NCI-H2196 treated with DMSO at 0.1 percent for 48 hours (cell line): ENCODE data around the gene RNF17.
A peak's percentile ranks its signal among the peaks of the same experiment; 100 is the strongest.

Experiments
- DNase-seq: peaks from one replicate; lab custom pipeline; 2025; ENCODE audit not compliant: unreplicated experiment; lab: John Stamatoyannopoulos, UW

Gene RNF17

GRCh38 chr13:24894277-24894971 lies 130.5 kb downstream of the RNF17 start:
- no peak for DNase-seq

DNA sequence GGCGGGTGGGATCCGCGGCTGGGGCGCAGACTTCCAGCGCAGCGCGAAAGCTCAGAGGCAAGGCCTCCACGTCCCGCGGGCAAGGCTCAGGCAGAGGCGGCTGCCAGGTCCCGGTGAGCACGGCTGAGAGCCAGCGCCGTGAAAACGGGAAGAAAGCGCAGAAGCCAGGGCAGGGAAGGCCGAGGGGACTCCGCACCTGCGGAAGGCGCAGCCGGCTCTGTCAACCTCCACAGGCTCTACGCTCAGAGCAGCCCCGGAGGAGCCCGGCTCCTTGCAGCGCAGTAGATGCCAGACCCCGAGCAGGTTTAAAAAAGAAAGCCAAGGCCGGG lies 131.0 kb downstream of the RNF17 start:
- no peak for DNase-seq

DNA sequence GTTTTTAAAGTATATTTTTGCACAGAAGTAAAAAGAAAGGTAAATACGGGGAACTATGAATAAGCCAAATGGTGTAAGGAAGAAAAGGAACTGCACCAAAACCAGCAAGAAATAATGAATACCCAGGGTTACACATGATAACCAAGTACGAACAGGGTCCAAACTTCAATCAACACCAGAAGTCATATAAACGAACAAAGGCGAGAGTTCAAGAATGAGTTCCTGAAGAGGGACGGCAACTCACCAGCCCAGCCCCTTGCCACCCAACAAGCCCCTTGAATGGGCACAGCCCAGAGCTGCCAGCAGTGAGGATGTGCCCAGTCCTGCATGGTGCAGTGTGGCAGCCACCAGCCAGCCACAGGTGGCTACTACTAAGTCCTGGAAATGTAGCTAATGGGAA lies 132.1 kb downstream of the RNF17 start:
- DNase-seq: no peak

- no peak for DNase-seq
Observed at GRCh38 chr13:24897293-24897692, 133.3 kb downstream of the RNF17 start.

DNA sequence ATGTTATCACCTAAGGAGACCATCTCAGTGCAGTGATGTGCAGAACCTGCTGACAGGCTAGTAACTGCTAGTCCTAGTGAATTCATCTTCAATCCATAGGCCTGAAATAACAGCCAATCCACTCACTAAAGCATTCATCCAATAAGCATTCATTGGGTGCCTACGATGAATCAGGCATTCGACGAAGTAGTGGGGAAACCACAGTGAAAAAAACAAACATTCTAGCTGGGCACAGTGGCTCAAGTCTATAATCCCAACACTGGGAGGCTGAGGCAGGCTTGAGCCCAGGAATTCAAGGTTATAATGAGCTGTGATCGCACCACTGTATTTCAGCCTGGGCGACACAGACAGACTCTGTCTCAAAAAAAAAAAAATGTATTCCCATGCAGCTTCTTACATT lies 135.6 kb downstream of the RNF17 start:
- DNase-seq: no peak

- DNase-seq: no peak
Observed at GRCh38 chr13:24900507-24900906, 136.5 kb downstream of the RNF17 start.

DNA sequence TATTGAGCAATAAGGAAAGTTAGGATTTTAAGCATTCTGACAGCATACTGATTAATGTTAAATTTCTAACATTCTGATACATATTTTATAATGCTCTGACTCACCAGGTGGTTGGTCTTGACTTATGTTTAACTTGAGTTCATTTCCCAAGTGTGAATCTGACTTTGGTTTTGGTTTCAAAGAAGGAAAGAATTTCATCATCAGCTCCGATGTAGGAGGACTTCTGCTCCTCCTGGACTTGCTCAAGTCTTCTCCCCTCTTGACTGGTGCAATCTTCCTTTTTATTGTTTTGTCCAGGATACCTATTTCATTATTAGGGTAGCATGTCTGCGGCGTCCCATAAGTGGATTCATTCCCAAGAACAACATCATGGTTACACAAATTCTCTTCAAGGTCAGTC lies 141.3 kb downstream of the RNF17 start:
- no peak for DNase-seq

- no peak for DNase-seq
Observed at GRCh38 chr13:24906268-24906667, 142.3 kb downstream of the RNF17 start.

DNA sequence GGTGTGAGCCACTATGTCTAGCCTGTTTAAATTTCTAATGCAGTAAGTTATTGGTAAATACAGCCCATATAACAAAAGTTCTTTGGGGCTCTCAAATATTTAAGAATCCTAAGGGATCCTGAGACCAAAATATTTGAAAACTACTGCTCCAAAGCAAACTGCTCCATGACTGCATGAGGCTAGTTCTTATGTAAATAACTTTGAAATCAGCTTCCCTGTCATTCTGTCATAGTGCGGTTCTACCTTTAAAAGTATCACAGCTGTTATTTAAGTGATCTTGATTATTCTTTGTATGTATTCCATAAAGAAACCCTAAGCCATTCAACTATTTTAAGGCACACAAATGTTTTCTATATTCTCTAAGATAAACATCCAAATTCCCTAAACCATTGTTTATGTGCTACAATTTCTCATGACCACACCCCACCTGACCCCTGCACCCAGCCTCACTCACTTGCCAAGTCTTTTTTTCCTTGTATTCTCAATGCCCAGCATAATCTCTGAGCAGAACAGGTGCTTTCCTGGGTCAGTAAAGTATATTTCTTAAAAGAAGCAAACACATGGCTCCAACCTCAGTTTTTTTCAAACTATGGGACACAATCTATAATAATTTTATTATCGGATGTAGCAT lies 146.6 kb downstream of the RNF17 start:
- no peak for DNase-seq

- no peak for DNase-seq
Observed at GRCh38 chr13:24911133-24911908, 147.4 kb downstream of the RNF17 start.

DNA sequence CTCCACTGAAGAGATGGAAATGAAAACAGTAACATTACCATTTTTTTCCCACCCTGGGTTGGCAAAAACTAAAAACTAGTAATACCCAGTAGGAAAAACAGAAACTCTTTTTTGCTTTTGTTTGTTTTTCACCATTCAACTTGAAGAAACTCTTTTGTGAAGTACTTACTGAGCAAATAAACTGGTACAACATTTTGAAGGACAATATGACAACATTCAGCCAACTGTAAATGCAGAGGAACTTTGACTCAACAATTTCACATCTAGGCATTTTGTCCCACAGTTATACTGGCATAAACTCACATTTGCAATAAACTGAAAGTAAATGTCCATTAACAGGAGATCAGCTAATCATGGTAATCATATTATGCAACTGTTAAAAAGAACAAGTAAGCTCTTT lies 152.5 kb downstream of the RNF17 start:
- no peak for DNase-seq

DNA sequence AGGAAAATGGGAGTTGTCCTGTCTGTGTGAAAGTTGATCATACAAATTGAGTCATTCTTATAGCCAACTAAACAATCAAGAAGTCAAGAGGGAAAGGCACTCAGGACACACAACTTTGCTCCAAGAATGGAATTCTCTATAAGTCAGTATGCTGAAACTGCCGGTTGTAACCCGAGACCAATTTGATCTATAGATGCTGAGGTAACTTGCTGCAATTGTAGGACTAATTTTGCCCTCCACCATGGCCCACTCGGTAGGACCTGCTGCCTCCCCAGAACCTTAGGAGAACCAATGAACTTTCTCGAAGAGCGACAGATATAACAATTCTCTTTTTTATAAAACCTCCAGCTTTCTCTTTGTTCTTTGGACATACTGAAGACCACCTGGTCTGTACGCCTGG lies 157.0 kb downstream of the RNF17 start:
- no peak for DNase-seq

GRCh38 chr13:24921881-24922280 lies 157.9 kb downstream of the RNF17 start:
- no peak for DNase-seq

DNA sequence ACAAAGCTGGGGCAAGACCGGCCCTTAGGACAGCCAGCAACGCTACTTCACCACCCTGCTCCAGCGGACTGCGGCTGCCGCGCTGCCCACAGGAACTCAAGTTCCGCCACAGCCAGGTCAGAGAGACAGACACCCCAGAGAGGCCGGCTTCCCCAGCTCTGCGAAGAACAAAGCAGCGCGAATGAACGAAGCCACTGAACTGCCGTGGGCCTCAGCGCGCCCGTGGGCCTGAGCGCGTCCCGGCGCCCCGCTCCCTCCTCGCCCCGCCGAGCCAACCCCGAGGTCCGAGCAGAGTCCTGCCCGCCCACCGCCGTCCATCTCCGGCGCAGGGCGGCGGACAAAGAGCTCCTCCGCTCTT lies 158.4 kb downstream of the RNF17 start:
- DNase-seq: no peak

DNA sequence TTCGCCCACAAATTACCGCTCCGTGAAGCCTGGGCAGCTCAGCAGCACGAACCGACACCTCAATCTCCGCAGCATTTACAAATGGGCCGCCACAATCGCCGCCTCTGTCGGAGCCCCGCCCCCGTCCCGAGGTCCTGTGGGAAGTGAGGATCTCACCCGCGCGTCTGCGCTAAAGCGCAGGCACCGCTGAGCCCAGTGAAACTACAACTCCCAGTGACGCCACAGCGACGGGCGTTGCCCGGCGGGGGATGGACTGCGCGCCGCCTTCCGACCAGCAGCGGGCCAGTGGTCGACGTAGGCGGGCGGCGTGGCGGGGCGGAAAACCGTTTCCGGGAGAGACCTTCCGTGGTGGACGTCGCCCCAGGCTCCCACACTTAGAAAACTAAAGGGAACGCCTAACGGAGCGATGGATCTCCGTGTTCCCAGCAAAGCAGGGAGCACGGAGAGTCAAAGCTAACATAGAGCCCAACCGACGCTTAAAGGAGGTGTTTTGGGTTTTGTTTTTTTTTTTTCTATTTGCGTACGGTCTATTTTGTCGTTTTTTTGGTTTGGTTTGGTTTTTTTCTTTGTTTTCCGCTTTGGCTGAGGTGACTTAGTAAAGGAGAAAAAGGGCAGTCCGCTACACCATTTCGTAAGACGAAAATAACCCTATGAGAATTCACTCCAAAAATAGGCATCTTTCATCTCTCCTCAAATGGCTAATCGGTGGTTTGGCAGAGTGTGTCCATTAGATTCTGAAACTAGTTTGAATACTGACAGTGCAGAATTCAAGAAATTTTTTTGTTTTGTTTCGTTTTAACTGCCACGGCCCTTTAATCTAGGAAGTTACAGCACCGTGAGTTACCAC lies 159.0 kb downstream of the RNF17 start:
- DNase-seq: peak; percentile 72

DNA sequence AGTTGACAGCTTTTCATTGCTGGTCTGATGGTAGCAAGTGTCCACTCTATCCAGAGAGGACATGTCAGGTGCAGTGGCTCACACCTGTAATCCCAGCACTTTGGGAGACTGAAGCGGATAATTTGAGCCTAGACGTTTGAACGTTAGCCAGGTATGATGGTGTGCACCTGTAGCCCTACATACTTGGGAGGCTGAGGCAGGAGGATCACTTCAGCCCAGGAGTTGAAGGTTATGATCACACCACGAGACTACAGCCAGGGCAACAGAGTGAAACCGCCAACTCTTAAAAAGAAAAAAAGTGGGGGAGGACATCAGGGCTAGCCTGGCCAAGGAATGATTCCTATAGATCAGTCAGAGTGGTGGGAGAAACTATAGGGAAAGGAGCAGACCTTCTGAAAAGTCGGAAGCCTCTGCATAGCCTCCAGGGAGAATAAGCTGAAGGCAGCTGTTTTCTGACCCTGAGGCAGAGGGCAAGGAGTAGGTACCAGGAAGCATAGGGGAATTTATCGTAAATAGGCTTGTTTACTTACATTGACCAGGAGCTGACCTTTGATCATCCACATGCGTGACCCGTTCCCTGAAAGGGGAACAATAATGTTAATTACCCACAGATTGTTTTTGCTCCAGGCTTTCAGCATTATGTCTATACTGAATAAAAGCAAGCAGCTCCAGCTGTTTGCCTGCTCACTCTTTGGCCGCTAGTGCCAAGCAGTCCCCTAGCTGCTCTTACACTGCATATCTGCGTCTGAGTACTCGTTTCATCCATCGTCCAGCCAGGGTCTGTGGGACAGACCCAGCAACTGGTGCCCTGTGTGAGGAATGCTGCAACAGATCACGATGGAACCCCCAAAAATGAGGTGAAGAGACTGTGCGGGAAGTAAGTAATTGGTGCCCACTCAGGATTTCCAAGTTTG lies 161.6 kb downstream of the RNF17 start:
- DNase-seq: no peak

- DNase-seq: no peak
Observed at GRCh38 chr13:24927810-24928404, 163.9 kb downstream of the RNF17 start.

DNA sequence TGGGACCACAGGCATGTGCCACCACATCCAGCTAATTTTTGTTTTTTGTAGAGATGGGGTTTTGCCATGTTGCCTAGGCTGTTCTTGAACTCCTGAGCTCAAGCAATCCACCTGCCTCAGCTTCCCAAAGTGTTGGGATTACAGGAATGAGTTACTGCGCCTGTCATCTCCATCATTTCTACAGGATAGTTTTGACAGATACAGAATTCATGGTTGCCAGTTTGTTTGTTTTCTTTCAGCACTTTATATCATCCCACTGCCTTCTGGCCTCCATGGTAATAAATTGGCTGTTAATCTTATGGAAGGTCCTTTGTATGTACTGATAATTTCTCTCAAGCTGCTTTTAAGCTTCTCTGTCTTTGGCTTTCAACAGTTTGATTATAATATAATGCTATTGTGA lies 165.2 kb downstream of the RNF17 start:
- no peak for DNase-seq
